GM15510 (cell line): ENCODE data around the gene MAGEA4.

Source experiments
- POLR2A ChIP-seq: IDR thresholded peaks from 3 replicates; pipeline ENCODE4 v1.6.1; 2011; ENCODE audit warnings: borderline replicate concordance; ENCODE audit not compliant: insufficient read length; ENCODE audit errors: extremely low read depth

The MAGEA4 gene

DNA sequence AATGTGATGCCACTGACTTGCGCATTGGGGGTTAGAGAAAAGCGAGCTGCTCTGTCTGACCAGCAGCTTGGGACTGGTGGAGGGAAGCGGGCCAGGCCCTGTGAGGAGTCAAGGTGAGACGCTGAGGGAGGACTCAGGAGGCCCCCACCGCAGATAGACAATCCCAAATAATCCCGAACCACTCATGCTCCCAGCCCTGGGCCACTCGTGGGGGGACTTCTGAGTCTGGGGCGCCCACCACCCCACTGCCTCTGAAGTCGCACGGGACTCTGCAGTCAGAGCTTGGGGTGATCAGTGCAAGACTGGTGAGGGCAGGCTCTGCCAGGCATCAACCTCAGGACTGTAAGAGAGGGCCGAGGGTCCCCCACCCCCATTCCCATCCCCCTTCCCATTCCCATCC lies 6.9 kb downstream of the MAGEA4 start:
- TF ChIP-seq POLR2A: no peak

GRCh38 chrX:151920101-151920500 lies 7.4 kb downstream of the MAGEA4 start:
- no peak for TF ChIP-seq POLR2A

DNA sequence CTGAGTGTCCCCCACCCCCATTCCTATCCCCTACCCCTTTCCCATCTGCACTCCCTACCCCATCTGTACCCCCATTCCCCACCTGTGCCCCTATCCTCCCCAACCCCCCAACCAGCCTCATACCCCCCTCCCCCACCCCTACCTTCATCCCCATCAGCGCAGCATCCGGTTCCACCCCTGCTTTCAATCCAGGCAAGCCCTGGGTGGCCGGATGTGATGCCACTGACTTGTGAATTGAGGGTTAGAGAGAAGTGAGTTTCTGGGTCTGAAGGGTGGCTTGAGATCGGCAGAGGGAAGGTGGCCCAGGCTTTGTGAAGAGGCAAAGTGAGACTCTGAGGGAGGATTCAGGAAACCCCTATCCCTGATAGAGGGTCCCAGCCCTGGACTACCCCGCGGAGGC lies 7.8 kb downstream of the MAGEA4 start:
- no peak for TF ChIP-seq POLR2A

- no peak for TF ChIP-seq POLR2A
These were observed 8.6 kb downstream of the MAGEA4 start for GRCh38 chrX:151921292-151921691.

DNA sequence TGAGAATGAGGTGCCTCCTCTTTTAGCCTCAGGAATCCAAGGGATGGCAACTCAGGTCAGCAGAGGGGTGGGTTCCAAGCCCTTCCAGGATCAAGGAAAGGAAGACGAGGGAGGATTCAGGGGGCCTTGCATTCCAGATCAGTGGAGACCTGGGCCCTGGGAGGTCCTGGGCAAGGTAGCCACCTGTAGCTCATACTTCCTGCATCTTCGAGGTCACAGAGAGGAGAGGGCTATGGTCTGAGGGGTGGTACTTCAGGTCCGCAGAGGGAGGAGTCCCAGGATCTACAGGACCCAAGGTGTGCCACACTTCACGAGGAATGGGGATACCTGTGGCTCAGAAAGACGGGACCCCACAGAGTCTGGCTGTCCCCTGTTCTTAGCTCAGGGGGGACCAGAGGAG lies 9.2 kb downstream of the MAGEA4 start:
- no peak for TF ChIP-seq POLR2A

- TF ChIP-seq POLR2A: no peak
These were observed 10.0 kb downstream of the MAGEA4 start for GRCh38 chrX:151922692-151923091.

- TF ChIP-seq POLR2A: no peak
These were observed 11.0 kb downstream of the MAGEA4 start for GRCh38 chrX:151923648-151924047.

GRCh38 chrX:151929126-151929525 lies 16.4 kb downstream of the MAGEA4 start:
- TF ChIP-seq POLR2A: no peak

- no peak for TF ChIP-seq POLR2A
These were observed 22.7 kb downstream of the MAGEA4 start for GRCh38 chrX:151935358-151935757.

- no peak for TF ChIP-seq POLR2A
These were observed 25.5 kb downstream of the MAGEA4 start for GRCh38 chrX:151938172-151938571.

- TF ChIP-seq POLR2A: no peak
These were observed 42.0 kb downstream of the MAGEA4 start for GRCh38 chrX:151954730-151955129.

- no peak for TF ChIP-seq POLR2A
These were observed 45.4 kb downstream of the MAGEA4 start for GRCh38 chrX:151958101-151958500.

GRCh38 chrX:151962034-151962433 lies 49.3 kb downstream of the MAGEA4 start:
- TF ChIP-seq POLR2A: no peak

- TF ChIP-seq POLR2A: no peak
These were observed 53.5 kb downstream of the MAGEA4 start for GRCh38 chrX:151966236-151966635.

DNA sequence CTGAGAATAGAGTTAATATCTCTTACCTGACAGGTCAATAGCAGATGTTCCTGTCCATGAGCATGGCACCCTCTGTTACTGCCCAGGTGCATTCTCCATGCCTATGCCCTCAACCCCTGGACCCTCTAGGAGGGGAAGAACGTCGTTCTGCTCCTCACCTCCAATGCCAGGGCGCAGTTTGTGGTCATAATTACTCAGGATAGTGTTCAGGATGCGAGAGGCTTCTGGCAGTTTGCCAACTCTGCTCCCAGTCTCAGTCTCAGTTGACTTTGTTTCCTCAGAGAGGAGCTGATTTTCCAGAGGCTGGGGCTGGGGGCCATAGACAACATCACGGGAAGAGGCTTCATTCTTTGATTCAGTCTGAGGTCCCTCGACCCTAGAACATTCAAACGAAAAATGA lies 57.3 kb downstream of the MAGEA4 start:
- TF ChIP-seq POLR2A: no peak

DNA sequence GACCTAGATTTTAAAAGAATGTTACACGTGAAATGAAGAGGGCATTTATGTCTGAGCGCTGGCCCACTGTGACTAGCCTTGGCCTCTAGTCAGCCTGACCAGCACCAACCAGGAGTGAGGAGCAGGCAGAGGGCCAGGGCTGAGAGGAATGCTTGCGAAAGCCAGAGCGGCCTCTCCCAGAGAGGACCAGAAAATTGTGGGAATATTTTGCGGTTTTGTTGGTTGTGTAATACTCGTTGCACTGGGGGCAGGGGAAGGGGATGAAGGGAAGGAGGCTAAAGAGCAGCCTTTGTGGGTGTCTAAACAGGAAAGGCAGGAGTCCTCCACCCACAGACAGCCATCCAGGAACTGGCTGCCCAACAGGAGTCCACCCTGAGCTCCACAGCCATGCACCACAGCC lies 58.0 kb downstream of the MAGEA4 start:
- no peak for TF ChIP-seq POLR2A

DNA sequence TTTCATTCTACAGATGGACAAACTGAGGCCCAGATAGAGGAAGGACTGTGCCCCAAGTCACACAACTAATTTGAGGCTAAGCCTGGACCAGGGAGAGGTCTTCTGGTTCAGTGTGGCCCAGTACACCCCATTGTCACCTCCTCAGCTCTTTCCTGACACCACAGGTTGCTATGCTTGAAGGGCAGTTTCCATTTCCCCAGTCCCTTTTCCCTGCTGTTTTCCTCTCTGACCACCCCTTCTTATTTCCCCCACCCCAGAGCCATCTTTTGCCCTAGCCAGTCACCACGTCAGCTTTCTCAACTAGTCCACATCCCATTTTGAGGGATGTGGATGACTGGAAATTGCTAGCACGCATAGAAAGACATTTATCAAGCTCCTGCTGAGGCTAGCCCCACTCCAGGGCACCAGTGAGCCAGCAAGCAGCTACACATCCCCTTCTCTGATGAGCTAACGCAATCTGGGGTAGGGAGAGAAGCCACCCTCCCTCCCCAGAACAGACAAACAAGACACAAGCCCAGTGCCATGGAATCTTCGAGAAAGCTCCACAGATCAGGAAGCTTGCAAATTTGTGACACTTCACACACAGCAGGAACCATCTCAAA lies 60.5 kb downstream of the MAGEA4 start:
- no peak for TF ChIP-seq POLR2A

GRCh38 chrX:151973851-151974335 lies 61.2 kb downstream of the MAGEA4 start:
- no peak for TF ChIP-seq POLR2A
